ENCODE results near the gene MICAL3.

Gene MICAL3

GRCh38 chr22:17980015-17980590 is 44.3 kb downstream of the MICAL3 start:
- H3K27ac ChIP-seq: peak overlapping the region in 6 of 21 experiments; percentile 3 to 53 (median 34)
- no peak overlapping the region for H3K4me3 ChIP-seq

GRCh38 chr22:17978027-17978426 is 46.3 kb downstream of the MICAL3 start:
- no peak overlapping the region for H3K4me3 ChIP-seq
- no peak overlapping the region for H3K27ac ChIP-seq

GRCh38 chr22:17977371-17977770 is 47.0 kb downstream of the MICAL3 start:
- Histone ChIP-seq H3K4me3 (no peak overlapping the region), H3K27ac (no peak overlapping the region)

GRCh38 chr22:17976121-17976520 is 48.2 kb downstream of the MICAL3 start:
- Histone ChIP-seq H3K4me3 (no peak overlapping the region), H3K27ac (no peak overlapping the region)

- no peak overlapping the region for H3K4me3 ChIP-seq
- H3K27ac ChIP-seq: no peak overlapping the region
Measured at GRCh38 chr22:17974703-17975372, 49.5 kb downstream of the MICAL3 start.

GRCh38 chr22:17974087-17974486 is 50.3 kb downstream of the MICAL3 start:
- Histone ChIP-seq H3K27ac (no peak overlapping the region), H3K4me3 (no peak overlapping the region)

GRCh38 chr22:17973217-17973616 is 51.1 kb downstream of the MICAL3 start:
- Histone ChIP-seq H3K27ac (peak overlapping the region in 1 of 21 experiments; percentile 17), H3K4me3 (no peak overlapping the region)

GRCh38 chr22:17972385-17973191 is 51.8 kb downstream of the MICAL3 start:
- H3K4me3 ChIP-seq: no peak overlapping the region
- peak overlapping the region in 3 of 21 experiments; percentile 2 to 17 (median 9) for H3K27ac ChIP-seq

- no peak overlapping the region for H3K27ac ChIP-seq
- no peak overlapping the region for H3K4me3 ChIP-seq
Measured at GRCh38 chr22:17971711-17972110, 52.6 kb downstream of the MICAL3 start.

GRCh38 chr22:17970201-17970708 is 54.1 kb downstream of the MICAL3 start:
- Histone ChIP-seq H3K4me3 (no peak overlapping the region), H3K27ac (no peak overlapping the region)

GRCh38 chr22:17969701-17970113 is 54.7 kb downstream of the MICAL3 start:
- H3K27ac ChIP-seq: no peak overlapping the region
- H3K4me3 ChIP-seq: no peak overlapping the region

- no peak overlapping the region for H3K4me3 ChIP-seq
- no peak overlapping the region for H3K27ac ChIP-seq
Measured at GRCh38 chr22:17968126-17968525, 56.2 kb downstream of the MICAL3 start.

GRCh38 chr22:17966403-17966717 is 58.0 kb downstream of the MICAL3 start:
- H3K27ac ChIP-seq: no peak overlapping the region
- H3K4me3 ChIP-seq: no peak overlapping the region

GRCh38 chr22:17965538-17966402 is 58.6 kb downstream of the MICAL3 start:
- Histone ChIP-seq H3K27ac (no peak overlapping the region), H3K4me3 (no peak overlapping the region)

GRCh38 chr22:17964643-17965042 is 59.7 kb downstream of the MICAL3 start:
- Histone ChIP-seq H3K4me3 (no peak overlapping the region), H3K27ac (no peak overlapping the region)

GRCh38 chr22:17964156-17964555 is 60.2 kb downstream of the MICAL3 start:
- H3K27ac ChIP-seq: no peak overlapping the region
- H3K4me3 ChIP-seq: no peak overlapping the region

- no peak overlapping the region for H3K27ac ChIP-seq
- no peak overlapping the region for H3K4me3 ChIP-seq
Measured at GRCh38 chr22:17963015-17963414, 61.3 kb downstream of the MICAL3 start.

GRCh38 chr22:17962168-17962567 is 62.2 kb downstream of the MICAL3 start:
- H3K4me3 ChIP-seq: no peak overlapping the region
- no peak overlapping the region for H3K27ac ChIP-seq

GRCh38 chr22:17961446-17961729 is 63.0 kb downstream of the MICAL3 start:
- H3K27ac ChIP-seq: no peak overlapping the region
- no peak overlapping the region for H3K4me3 ChIP-seq
